GM23338 (cell line): ENCODE data around the gene DIPK1A. TPM values are rescaled to one million over a fixed set of nuclear protein-coding genes. Genes with fewer than 3 reads are reported as not detected.
A peak's percentile ranks its signal among the peaks of the same experiment; 100 is the strongest.

Source experiments
- ATAC-seq: fragments of 200-7000 bp; cut with Tn5 transposase; 3 replicates; pipeline ENCODE4 v1.9.1; 2020
- DNase-seq: peaks from one replicate; pipeline ENCODE4 v3.0.0-alpha.2; 2015; ENCODE audit warnings: low spot score
- H2AFZ ChIP-seq: fragments of 200-600 bp; sonication (generic); 2 replicates; pipeline ENCODE4 v1.8.0; 2016; ENCODE audit warnings: antibody characterized with exemption, mild to moderate bottlenecking, moderate library complexity
- H3F3A ChIP-seq: fragments of 200-600 bp; sonication (generic); replicated peaks from 2 replicates; pipeline ENCODE4 v1.8.0; 2017; ENCODE audit warnings: antibody characterized with exemption, mixed run types, low read depth
- H3K27ac ChIP-seq: fragments of 200-600 bp; sonication (generic); 2 replicates; pipeline ENCODE4 v1.6.1; 2016; ENCODE audit warnings: low read depth
- H3K27me3 ChIP-seq: fragments of 200-600 bp; sonication (generic); 2 replicates; pipeline ENCODE4 v1.8.0; 2016; ENCODE audit warnings: mild to moderate bottlenecking, mixed run types, moderate library complexity; ENCODE audit not compliant: insufficient read depth
- H3K36me3 ChIP-seq: fragments of 200-600 bp; sonication (generic); 2 replicates; pipeline ENCODE4 v1.8.0; 2016; ENCODE audit warnings: mild to moderate bottlenecking; ENCODE audit not compliant: insufficient read depth
- H3K4me1 ChIP-seq: fragments of 200-600 bp; sonication (generic); 2 replicates; pipeline ENCODE4 v1.8.0; 2016; ENCODE audit warnings: mild to moderate bottlenecking, moderate library complexity; ENCODE audit not compliant: insufficient read depth
- H3K4me2 ChIP-seq: fragments of 200-600 bp; sonication (generic); 2 replicates; pipeline ENCODE4 v1.7.1; 2017; ENCODE audit warnings: mixed run types
- H3K4me3 ChIP-seq: fragments of 200-600 bp; sonication (generic); 2 replicates; pipeline ENCODE4 v1.6.1; 2016; ENCODE audit warnings: mixed run types
- H3K79me2 ChIP-seq: fragments of 200-600 bp; sonication (generic); replicated peaks from 2 replicates; pipeline ENCODE4 v1.8.0; 2017; ENCODE audit warnings: mild to moderate bottlenecking; ENCODE audit not compliant: insufficient read depth
- H3K9me2 ChIP-seq: fragments of 200-600 bp; sonication (generic); 2 replicates; pipeline ENCODE4 v1.8.0; 2017; ENCODE audit not compliant: insufficient read depth
- H4K20me1 ChIP-seq: fragments of 200-600 bp; sonication (generic); replicated peaks from 2 replicates; pipeline ENCODE4 v1.8.0; 2017; ENCODE audit warnings: mild to moderate bottlenecking; ENCODE audit not compliant: insufficient read depth
- H3K27ac Mint-ChIP-seq: 2 replicates; pipeline ENCODE4 v1.8.0; 2020; ENCODE audit warnings: inconsistent platforms, mild to moderate bottlenecking, moderate library complexity, mixed read lengths
- H3K27me3 Mint-ChIP-seq: 3 replicates; pipeline ENCODE4 v1.8.0; 2022; ENCODE audit warnings: low read depth, mild to moderate bottlenecking, moderate library complexity, mixed read lengths, inconsistent platforms; ENCODE audit not compliant: insufficient read depth, poor library complexity
- H3K36me3 Mint-ChIP-seq: 3 replicates; pipeline ENCODE4 v1.8.0; 2021; ENCODE audit warnings: low read depth, mild to moderate bottlenecking, inconsistent platforms, moderate library complexity, mixed read lengths
- H3K4me1 Mint-ChIP-seq: 3 replicates; pipeline ENCODE4 v1.8.0; 2020; ENCODE audit warnings: mild to moderate bottlenecking, inconsistent platforms, mixed read lengths
- H3K4me3 Mint-ChIP-seq: 3 replicates; pipeline ENCODE4 v1.8.0; 2021; ENCODE audit warnings: moderate library complexity, mild to moderate bottlenecking, inconsistent platforms, mixed read lengths
- H3K9me3 Mint-ChIP-seq: 3 replicates; pipeline ENCODE4 v1.8.0; 2020; ENCODE audit warnings: moderate library complexity, mild to moderate bottlenecking, inconsistent platforms, mixed read lengths
- CREB1 ChIP-seq: fragments of 250-450 bp; sonication (Bioruptor Pico); IDR thresholded peaks from 2 replicates; pipeline ENCODE4 v1.5.0; 2020; ENCODE audit warnings: low read depth, mild to moderate bottlenecking, moderate library complexity
- EZH2 ChIP-seq: fragments of 200-600 bp; sonication (generic); IDR thresholded peaks from one replicate; pipeline ENCODE4 v1.8.0; 2017; ENCODE audit warnings: antibody characterized with exemption, mild to moderate bottlenecking, low read depth; ENCODE audit not compliant: unreplicated experiment
- EZH2phosphoT487 ChIP-seq: fragments of 200-600 bp; sonication (generic); IDR thresholded peaks from one replicate; pipeline ENCODE4 v1.8.1; 2018; ENCODE audit warnings: antibody characterized with exemption; ENCODE audit not compliant: unreplicated experiment
- NANOG ChIP-seq: IDR thresholded peaks from 2 replicates; pipeline ENCODE4 v1.6.1; 2016; ENCODE audit warnings: antibody characterized with exemption, borderline replicate concordance
- POLR2AphosphoS5 ChIP-seq: IDR thresholded peaks from 2 replicates; pipeline ENCODE4 v1.6.1; 2016; ENCODE audit warnings: antibody characterized with exemption, low read depth
- STAT1 ChIP-seq: IDR thresholded peaks from one replicate; pipeline ENCODE4 v1.6.1; 2016; ENCODE audit warnings: antibody characterized with exemption; ENCODE audit not compliant: unreplicated experiment
- ZNF462 ChIP-seq: fragments of 250-450 bp; sonication (Bioruptor Pico); IDR thresholded peaks from 2 replicates; pipeline ENCODE4 v1.5.0; 2020; ENCODE audit warnings: mild to moderate bottlenecking, moderate library complexity
- polyA plus RNA-seq: library from polyadenylated mRNA; unstranded; fragments of >200 nt; fragmentation: Nextera tagmentation; extraction: Ambion mirVana; gene quantifications from 2 replicates; pipeline ENCODE4 v1.2.1, GENCODE V29; 2016
- total RNA-seq: library from RNA; depleted of rRNA; stranded (reverse); fragments of >200 nt; shearing (Covaris generic); gene quantifications from 2 replicates; pipeline ENCODE4 v1.2.3, GENCODE V29; 2014
- TF ChIP-seq, protein P1 (sequence below), 2 experiments: fragments of 200-600 bp in 1 of 2; sonication (generic) in 1 of 2; conservative IDR thresholded peaks; 2 replicates each; pipeline versions ENCODE4 v1.5.1 to v1.6.1; 2016 to 2017; ENCODE audit warnings: antibody characterized with exemption in 2 of 2, low read depth in 2 of 2, mild to moderate bottlenecking in 2 of 2, moderate library complexity in 1 of 2

DIPK1A gene
- total and polyA plus RNA-seq, 2 experiments from 2014 or later = 4.8 to 6.1 TPM

- TF ChIP-seq NANOG (no peak), EZH2 (no peak)
Observed at GRCh38 chr1:92995441-92996430, 34.5 kb upstream of the DIPK1A start (continued).

DNA sequence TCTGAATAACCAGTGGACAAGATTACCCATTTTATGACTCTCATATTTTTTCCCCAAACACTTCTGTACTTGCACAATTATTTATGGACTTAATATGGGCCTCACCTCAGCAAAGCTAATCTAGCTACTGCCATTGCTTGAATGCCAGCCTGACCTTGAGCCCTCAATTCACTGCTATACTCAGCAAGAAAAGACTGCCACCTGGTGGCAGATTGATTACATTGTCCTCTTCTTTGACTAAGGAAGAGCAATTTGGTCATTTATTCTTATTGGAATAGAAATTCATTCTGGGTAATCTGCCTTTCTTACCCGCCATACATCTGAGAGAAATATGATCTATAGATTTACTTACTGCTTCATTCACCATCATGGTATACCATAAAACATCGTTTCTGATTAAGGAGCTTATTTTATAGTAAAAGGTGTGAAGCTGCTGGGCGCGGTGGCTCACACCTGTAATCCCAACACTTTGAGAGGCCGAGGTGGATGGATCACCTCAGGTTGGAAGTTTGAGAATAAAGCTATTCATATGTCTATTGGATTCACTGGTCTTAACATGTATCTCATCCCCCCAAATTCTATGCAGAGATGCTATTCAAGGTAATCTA is 32.9 kb upstream of the DIPK1A start:
- TF ChIP-seq, protein P1, sequence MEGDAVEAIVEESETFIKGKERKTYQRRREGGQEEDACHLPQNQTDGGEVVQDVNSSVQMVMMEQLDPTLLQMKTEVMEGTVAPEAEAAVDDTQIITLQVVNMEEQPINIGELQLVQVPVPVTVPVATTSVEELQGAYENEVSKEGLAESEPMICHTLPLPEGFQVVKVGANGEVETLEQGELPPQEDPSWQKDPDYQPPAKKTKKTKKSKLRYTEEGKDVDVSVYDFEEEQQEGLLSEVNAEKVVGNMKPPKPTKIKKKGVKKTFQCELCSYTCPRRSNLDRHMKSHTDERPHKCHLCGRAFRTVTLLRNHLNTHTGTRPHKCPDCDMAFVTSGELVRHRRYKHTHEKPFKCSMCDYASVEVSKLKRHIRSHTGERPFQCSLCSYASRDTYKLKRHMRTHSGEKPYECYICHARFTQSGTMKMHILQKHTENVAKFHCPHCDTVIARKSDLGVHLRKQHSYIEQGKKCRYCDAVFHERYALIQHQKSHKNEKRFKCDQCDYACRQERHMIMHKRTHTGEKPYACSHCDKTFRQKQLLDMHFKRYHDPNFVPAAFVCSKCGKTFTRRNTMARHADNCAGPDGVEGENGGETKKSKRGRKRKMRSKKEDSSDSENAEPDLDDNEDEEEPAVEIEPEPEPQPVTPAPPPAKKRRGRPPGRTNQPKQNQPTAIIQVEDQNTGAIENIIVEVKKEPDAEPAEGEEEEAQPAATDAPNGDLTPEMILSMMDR (conservative IDR thresholded peaks at IDR 0.05; ENCODE audit: low read depth in 2 of 2) = peak; percentile 92 to 97
- TF ChIP-seq ZNF462 (CRISPR knock-in tag) = no peak
- no peak for TF ChIP-seq CREB1 (CRISPR knock-in tag)
- TF ChIP-seq POLR2AphosphoS5 = no peak
- TF ChIP-seq NANOG = no peak
- no peak for TF ChIP-seq EZH2phosphoT487
- TF ChIP-seq STAT1 = no peak
- no peak for TF ChIP-seq EZH2
- H3K27ac ChIP-seq = no peak overlapping the region
- H3K9me2 ChIP-seq = no peaks in the 10 kb centered on the region

More for the DNA sequence above, 32.9 kb upstream of the DIPK1A start:
- Histone ChIP-seq H2AFZ (no peak overlapping the region), H3K4me2 (no peak overlapping the region), H4K20me1 (no peaks in the 10 kb centered on the region), H3K27me3 (no peaks in the 10 kb centered on the region), H3K36me3 (no peaks in the 10 kb centered on the region), H3K4me3 (no peak overlapping the region), H3F3A (no peaks in the 10 kb centered on the region), H3K79me2 (no peaks in the 10 kb centered on the region), H3K4me1 (no peaks in the 10 kb centered on the region)
- Mint-ChIP-seq H3K9me3 (no peaks in the 10 kb centered on the region), H3K4me3 (no peak overlapping the region), H3K36me3 (no peaks in the 10 kb centered on the region), H3K27ac (no peak overlapping the region; the same call in 1 of the 2 replicates), H3K27me3 (peaks cover 3% of the 10 kb centered on the region), H3K4me1 (peaks cover 3% of the 10 kb centered on the region; the same call in 2 of the 3 replicates)
- ATAC-seq (peak; percentile 93), DNase-seq (peak; percentile 93)
